Fibroblast of lung (primary cell): ENCODE results near the gene TOR4A.

ENCODE experiments used
- EZH2 ChIP-seq: IDR thresholded peaks from 2 replicates; pipeline ENCODE4 v1.5.1; 2012; ENCODE audit warnings: low read length, control low read depth, mild to moderate bottlenecking; ENCODE audit errors: missing control alignments
- TF ChIP-seq, protein P1 (sequence below), 2 donors: IDR thresholded peaks in 1 of 2; conservative IDR thresholded peaks in 1 of 2; 1 replicate in 1 of 2; 2 replicates in 1 of 2; pipeline ENCODE4 v1.5.1; 2011 to 2012; ENCODE audit warnings: low read length in 2 of 2, control low read depth in 1 of 2, inconsistent platforms in 1 of 2, low read depth in 1 of 2, mild to moderate bottlenecking in 1 of 2

DNA sequence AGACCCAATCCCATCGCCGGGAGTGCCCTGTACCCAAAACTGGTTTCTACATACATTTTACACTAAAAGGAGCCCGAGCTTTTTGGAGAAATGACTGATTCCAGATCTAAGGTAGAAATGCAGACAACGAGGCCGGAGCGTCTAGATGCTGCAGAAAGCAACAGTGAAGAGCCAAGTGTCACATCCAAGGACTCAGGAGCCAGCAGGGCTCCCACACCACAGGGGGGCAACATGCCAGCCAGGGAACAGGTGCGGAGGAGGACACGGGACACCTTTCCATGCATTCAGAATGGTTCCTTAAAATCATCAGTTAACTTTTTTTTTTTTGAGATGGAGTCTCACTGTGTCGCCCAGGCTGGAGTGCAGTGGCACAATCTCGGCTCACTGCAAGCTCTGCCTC, 47.6 kb downstream of the TOR4A start:
- TF ChIP-seq, protein P1, sequence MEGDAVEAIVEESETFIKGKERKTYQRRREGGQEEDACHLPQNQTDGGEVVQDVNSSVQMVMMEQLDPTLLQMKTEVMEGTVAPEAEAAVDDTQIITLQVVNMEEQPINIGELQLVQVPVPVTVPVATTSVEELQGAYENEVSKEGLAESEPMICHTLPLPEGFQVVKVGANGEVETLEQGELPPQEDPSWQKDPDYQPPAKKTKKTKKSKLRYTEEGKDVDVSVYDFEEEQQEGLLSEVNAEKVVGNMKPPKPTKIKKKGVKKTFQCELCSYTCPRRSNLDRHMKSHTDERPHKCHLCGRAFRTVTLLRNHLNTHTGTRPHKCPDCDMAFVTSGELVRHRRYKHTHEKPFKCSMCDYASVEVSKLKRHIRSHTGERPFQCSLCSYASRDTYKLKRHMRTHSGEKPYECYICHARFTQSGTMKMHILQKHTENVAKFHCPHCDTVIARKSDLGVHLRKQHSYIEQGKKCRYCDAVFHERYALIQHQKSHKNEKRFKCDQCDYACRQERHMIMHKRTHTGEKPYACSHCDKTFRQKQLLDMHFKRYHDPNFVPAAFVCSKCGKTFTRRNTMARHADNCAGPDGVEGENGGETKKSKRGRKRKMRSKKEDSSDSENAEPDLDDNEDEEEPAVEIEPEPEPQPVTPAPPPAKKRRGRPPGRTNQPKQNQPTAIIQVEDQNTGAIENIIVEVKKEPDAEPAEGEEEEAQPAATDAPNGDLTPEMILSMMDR (conservative IDR thresholded peaks at IDR 0.05 in 1 of 2, IDR thresholded peaks at IDR 0.05 in 1 of 2; ENCODE audit: low read depth in 1 of 2, low read length in 2 of 2) = no peak
- no peak for TF ChIP-seq EZH2
